Colonic mucosa (tissue), 4 donors: ENCODE measurements around the gene PIAS1. TPM values are rescaled to one million over a fixed set of nuclear protein-coding genes. Genes with fewer than 3 reads are reported as not detected.

Experiments
- DNase-seq: peaks from one replicate; pipeline ENCODE4 v3.0.0-alpha.2; 2020
- H3K27ac ChIP-seq: fragments of 200-600 bp; one replicate; pipeline ENCODE4 v1.8.0; 2021
- H3K27me3 ChIP-seq: fragments of 200-600 bp; one replicate; pipeline ENCODE4 v1.8.0; 2021
- H3K36me3 ChIP-seq: fragments of 200-600 bp; one replicate; pipeline ENCODE4 v1.8.0; 2021
- H3K4me1 ChIP-seq: fragments of 200-600 bp; one replicate; pipeline ENCODE4 v1.8.0; 2021; ENCODE audit warnings: mild to moderate bottlenecking
- H3K4me3 ChIP-seq: fragments of 200-600 bp; one replicate; pipeline ENCODE4 v1.8.0; 2021
- H3K9ac ChIP-seq, 2 donors: one replicate each; pipeline ENCODE4 v1.7.0; 2013; ENCODE audit warnings: control low read depth in 2 of 2, low read depth in 2 of 2, low read length in 2 of 2
- H3K9me3 ChIP-seq: fragments of 200-600 bp; one replicate; pipeline ENCODE4 v1.8.0; 2021
- CTCF ChIP-seq: fragments of 200-600 bp; IDR thresholded peaks from one replicate; pipeline ENCODE4 v1.8.0; 2022; ENCODE audit warnings: antibody characterized with exemption, mild to moderate bottlenecking
- intact Hi-C: fragments of 100-400 bp; cut with DNase I; formaldehyde crosslinking; loops from one replicate; pipeline ENCODE4 v1.14.1; 2022
- total RNA-seq, 2 donors: library from RNA; stranded (reverse); fragmentation: NEBNext Ultra II Directional in 1 of 2; extraction: Animal tissue kit (Norgen Biotek cat#: 25700) in 1 of 2; gene quantifications; one replicate each; pipeline ENCODE4 v1.2.1, GENCODE V29; 2021
- donor health status: healthy.
- donor health status: DM: no; HTN: no; CAD: no.
- donor health status: DM: no; HTN: no; CAD: no.

PIAS1 gene
- total RNA-seq, 2 donors from 2014 or later = 26.6 to 33.0 TPM

GRCh38 chr15:68091743-68092142 is 37.6 kb downstream of the PIAS1 start:
- Histone ChIP-seq H3K27ac (no peak overlapping the region), H3K36me3 (no peaks in the 10 kb centered on the region), H3K9ac (no peak overlapping the region), H3K9me3 (no peaks in the 10 kb centered on the region), H3K4me3 (no peak overlapping the region), H3K4me1 (no peaks in the 10 kb centered on the region), H3K27me3 (no peaks in the 10 kb centered on the region)
- DNase-seq = no peak
- TF ChIP-seq CTCF = no peak
- intact Hi-C loops = no loop called here

- H3K9ac ChIP-seq = no peak overlapping the region
- H3K4me3 ChIP-seq = no peak overlapping the region
- no peaks in the 10 kb centered on the region for H3K9me3 ChIP-seq
- DNase-seq = no peak
- intact Hi-C loops = no loop called here
- no peaks in the 10 kb centered on the region for H3K27me3 ChIP-seq
- H3K4me1 ChIP-seq = no peaks in the 10 kb centered on the region
- no peaks in the 10 kb centered on the region for H3K36me3 ChIP-seq
- TF ChIP-seq CTCF = no peak
- H3K27ac ChIP-seq = no peak overlapping the region
These were observed 42.0 kb downstream of the PIAS1 start for GRCh38 chr15:68096099-68096498.

GRCh38 chr15:68097029-68097428 is 42.9 kb downstream of the PIAS1 start:
- DNase-seq = no peak
- no peaks in the 10 kb centered on the region for H3K27me3 ChIP-seq
- H3K4me1 ChIP-seq = no peaks in the 10 kb centered on the region
- H3K9me3 ChIP-seq = no peaks in the 10 kb centered on the region
- no peak overlapping the region for H3K4me3 ChIP-seq
- no peak overlapping the region for H3K27ac ChIP-seq
- intact Hi-C loops = no loop called here
- TF ChIP-seq CTCF = no peak
- H3K9ac ChIP-seq = no peak overlapping the region
- no peaks in the 10 kb centered on the region for H3K36me3 ChIP-seq

GRCh38 chr15:68098465-68098864 is 44.4 kb downstream of the PIAS1 start:
- H3K27ac ChIP-seq = no peak overlapping the region
- no peak for DNase-seq
- H3K9me3 ChIP-seq = no peaks in the 10 kb centered on the region
- H3K4me1 ChIP-seq = no peaks in the 10 kb centered on the region
- H3K9ac ChIP-seq = no peak overlapping the region
- intact Hi-C loops = no loop called here
- H3K36me3 ChIP-seq = no peaks in the 10 kb centered on the region
- no peak for TF ChIP-seq CTCF
- H3K4me3 ChIP-seq = no peak overlapping the region
- no peaks in the 10 kb centered on the region for H3K27me3 ChIP-seq

DNA sequence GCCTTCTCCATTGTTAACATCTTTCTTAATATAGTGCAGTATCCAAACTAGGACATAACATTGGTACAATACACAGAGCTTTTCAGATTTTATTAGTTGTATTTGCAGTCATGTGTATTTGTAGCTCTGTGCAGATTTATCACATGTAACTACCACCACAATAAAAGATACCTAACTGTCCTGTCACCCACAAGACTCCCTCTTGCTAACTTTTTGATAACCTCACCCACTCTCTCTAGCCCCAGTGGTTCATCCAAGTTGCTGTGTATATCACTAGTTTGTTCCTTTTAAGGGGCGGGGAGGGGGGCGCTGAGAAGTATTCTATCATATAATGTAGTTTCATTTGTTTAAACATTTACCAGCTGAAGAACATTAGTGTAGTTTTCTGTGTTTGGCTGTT is 46.1 kb downstream of the PIAS1 start:
- Histone ChIP-seq H3K4me1 (no peaks in the 10 kb centered on the region), H3K27ac (no peak overlapping the region), H3K27me3 (no peaks in the 10 kb centered on the region), H3K9me3 (no peaks in the 10 kb centered on the region), H3K9ac (no peak overlapping the region), H3K4me3 (no peak overlapping the region), H3K36me3 (no peaks in the 10 kb centered on the region)
- no peak for TF ChIP-seq CTCF
- no peak for DNase-seq
- intact Hi-C loops = no loop called here

GRCh38 chr15:68103603-68104002 is 49.5 kb downstream of the PIAS1 start:
- H3K9me3 ChIP-seq = no peaks in the 10 kb centered on the region
- no peak for TF ChIP-seq CTCF
- no peaks in the 10 kb centered on the region for H3K36me3 ChIP-seq
- DNase-seq = no peak
- H3K27ac ChIP-seq = no peak overlapping the region
- intact Hi-C loops = no loop called here
- H3K4me3 ChIP-seq = no peak overlapping the region
- H3K27me3 ChIP-seq = no peaks in the 10 kb centered on the region
- no peaks in the 10 kb centered on the region for H3K4me1 ChIP-seq
- no peak overlapping the region for H3K9ac ChIP-seq
